Measurements from ENCODE around the gene THAP11.
A peak's percentile ranks its signal among the peaks of the same experiment; 100 is the strongest.

THAP11 gene

GRCh38 chr16:67841816-67842508 lies at the start of gene THAP11:
TSS of gene THAP11 (plus strand) at chr16:67842320. CDS start at chr16:67842555, 235 bp downstream.
- peak; percentile 93 for DNase-seq (ENCODE audit: low spot score)

GRCh38 chr16:67796099-67796718 lies 45.9 kb upstream of the THAP11 start:
- no peak for DNase-seq (ENCODE audit: low spot score)

- DNase-seq (ENCODE audit: low spot score) = peak; percentile 25
Measured at GRCh38 chr16:67800338-67800926, 41.7 kb upstream of the THAP11 start.

- DNase-seq (ENCODE audit: low spot score) = no peak
Measured at GRCh38 chr16:67801241-67801640, 40.9 kb upstream of the THAP11 start.

GRCh38 chr16:67801883-67802282 lies 40.2 kb upstream of the THAP11 start:
- no peak for DNase-seq (ENCODE audit: low spot score)

- no peak for DNase-seq (ENCODE audit: low spot score)
Measured at GRCh38 chr16:67803894-67804293, 38.2 kb upstream of the THAP11 start.

GRCh38 chr16:67804853-67805542 lies 37.1 kb upstream of the THAP11 start:
- DNase-seq (ENCODE audit: low spot score) = no peak

GRCh38 chr16:67805718-67806427 lies 36.2 kb upstream of the THAP11 start:
- no peak for DNase-seq (ENCODE audit: low spot score)

- peak; percentile 97 for DNase-seq (ENCODE audit: low spot score)
Measured at GRCh38 chr16:67806428-67807147, 35.5 kb upstream of the THAP11 start, which contains the start of the genes RANBP10 and TSNAXIP1. TSS of gene RANBP10 (minus strand) at chr16:67806560. CDS start at chr16:67806536, 24 bp downstream. TSS of gene TSNAXIP1 (plus strand) at chr16:67806889. CDS start at chr16:67807150, 261 bp downstream.

- no peak for DNase-seq (ENCODE audit: low spot score)
Measured at GRCh38 chr16:67807148-67807682, 34.9 kb upstream of the THAP11 start.

GRCh38 chr16:67811899-67812298 lies 30.2 kb upstream of the THAP11 start:
- no peak for DNase-seq (ENCODE audit: low spot score)

GRCh38 chr16:67814567-67814966 lies 27.6 kb upstream of the THAP11 start:
- DNase-seq (ENCODE audit: low spot score) = no peak

GRCh38 chr16:67820608-67821259 lies 21.4 kb upstream of the THAP11 start:
- no peak for DNase-seq (ENCODE audit: low spot score)

- DNase-seq (ENCODE audit: low spot score) = no peak
Measured at GRCh38 chr16:67822511-67822910, 19.6 kb upstream of the THAP11 start.

- DNase-seq (ENCODE audit: low spot score) = no peak
Measured at GRCh38 chr16:67825119-67825518, 17.0 kb upstream of the THAP11 start.

- DNase-seq (ENCODE audit: low spot score) = no peak
Measured at GRCh38 chr16:67825906-67826305, 16.2 kb upstream of the THAP11 start.

GRCh38 chr16:67828651-67829050 lies 13.5 kb upstream of the THAP11 start:
- peak; percentile 1 for DNase-seq (ENCODE audit: low spot score)

GRCh38 chr16:67833030-67833414 lies 9.1 kb upstream of the THAP11 start:
- DNase-seq (ENCODE audit: low spot score) = peak; percentile 85

GRCh38 chr16:67833415-67834241 lies 8.5 kb upstream of the THAP11 start:
- peak; percentile 96 for DNase-seq (ENCODE audit: low spot score)

- DNase-seq (ENCODE audit: low spot score) = no peak
Measured at GRCh38 chr16:67834242-67834614, 7.9 kb upstream of the THAP11 start.

Data from AG08396 (cell line).